Fibroblast of pulmonary artery (primary cell): Measurements from ENCODE around the gene CCNL1.
"Not testable (repeated sequence)": the region's sequence is repeated elsewhere in the genome, so short reads cannot be mapped to it uniquely, and the experiment has no call there.

Experiments
- DNase-seq: peaks from one replicate; pipeline ENCODE4 v3.0.0-alpha.2; 2010; ENCODE audit warnings: low read depth
- H3K4me3 ChIP-seq: replicated peaks from 2 replicates; pipeline ENCODE4 v1.5.1; 2011; ENCODE audit warnings: low read depth, mild to moderate bottlenecking, control low read depth, low read length, moderate library complexity
- CTCF ChIP-seq: IDR thresholded peaks from 2 replicates; pipeline ENCODE4 v1.5.1; 2011; ENCODE audit warnings: mild to moderate bottlenecking, control low read depth, low read length, inconsistent platforms; ENCODE audit errors: missing control alignments

CCNL1 gene

GRCh38 chr3:157167371-157168042 lies 7.6 kb upstream of the CCNL1 start:
- TF ChIP-seq CTCF = no peak
- DNase-seq = no peak
- no peak overlapping the region for H3K4me3 ChIP-seq

GRCh38 chr3:157166561-157166960 lies 6.6 kb upstream of the CCNL1 start:
- no peak for DNase-seq
- no peak overlapping the region for H3K4me3 ChIP-seq
- TF ChIP-seq CTCF = no peak

GRCh38 chr3:157166115-157166514 lies 6.2 kb upstream of the CCNL1 start:
- DNase-seq = no peak
- no peak for TF ChIP-seq CTCF
- H3K4me3 ChIP-seq = no peak overlapping the region

- H3K4me3 ChIP-seq = no peak overlapping the region
- TF ChIP-seq CTCF = no peak
- no peak for DNase-seq
Measured at GRCh38 chr3:157163217-157163953, 3.4 kb upstream of the CCNL1 start.

- TF ChIP-seq CTCF = peak; percentile 28
- H3K4me3 ChIP-seq, DNase-seq: not testable (repeated sequence)
Measured at GRCh38 chr3:157162620-157163019, 2.7 kb upstream of the CCNL1 start.

GRCh38 chr3:157160658-157161424 lies 894 bp upstream of the CCNL1 start:
- peak; percentile 97 for DNase-seq
- H3K4me3 ChIP-seq = peak overlapping the region; percentile 96
- no peak for TF ChIP-seq CTCF
